ENCODE results near the gene FILIP1L. TPM values are rescaled to one million over a fixed set of nuclear protein-coding genes. Genes with fewer than 3 reads are reported as not detected.

FILIP1L gene
- total RNA-seq, 1 experiment from 2014 or later = 0.17 TPM

GRCh38 chr3:99970198-99970597 lies 144.1 kb downstream of the FILIP1L start:
- Histone ChIP-seq H3K4me3 (replicated peaks in 1 of 2; ENCODE audit: low read depth in 1 of 2, low read length in 2 of 2) (no peak overlapping the region), H3K4me1 (ENCODE audit: control insufficient read depth in 1 of 2, insufficient read depth in 2 of 2, low read length in 2 of 2) (no peaks in the 10 kb centered on the region), H3K27ac (ENCODE audit: low read depth, low read length) (no peak overlapping the region), H3K79me2 (ENCODE audit: insufficient read depth, low read length) (no peaks in the 10 kb centered on the region), H3K9ac (ENCODE audit: low read length) (no peak overlapping the region), H2AFZ (ENCODE audit: low read depth, low read length, poor library complexity, severe bottlenecking) (no peak overlapping the region), H3K9me3 (ENCODE audit: control insufficient read depth in 1 of 2, insufficient read depth in 1 of 2, low read depth in 1 of 2, low read length in 2 of 2) (no peaks in the 10 kb centered on the region), H3K36me3 (ENCODE audit: control insufficient read depth in 1 of 2, insufficient read depth in 2 of 2, low read length in 2 of 2) (no peaks in the 10 kb centered on the region), H3K27me3 (ENCODE audit: insufficient read depth, low read length) (no peaks in the 10 kb centered on the region), H4K20me1 (ENCODE audit: insufficient read depth) (no peaks in the 10 kb centered on the region), H3K9me2 (ENCODE audit: insufficient read depth) (no peaks in the 10 kb centered on the region), H3K4me2 (ENCODE audit: low read length) (no peak overlapping the region)
- no peak for DNase-seq (ENCODE audit: low read depth, low spot score)
- BruUV-seq (replicated peaks) = no TSS peak
- ChIA-PET RAD21 (ENCODE audit: low non-redundant PET in 1 of 2, low total read pairs in 2 of 2, uncharacterized antibody in 2 of 2, unreplicated experiment in 2 of 2) (no interaction called here), POLR2A (no interaction called here), CTCF (no interaction called here)
- TF ChIP-seq FOSL1 (IDR thresholded peaks at IDR 0.05; ENCODE audit: low read depth) = no peak
- no peak for ATAC-seq
- intact Hi-C loops (cut with micrococcal nuclease) = no loop called here

- no peaks in the 10 kb centered on the region for H3K79me2 ChIP-seq (ENCODE audit: insufficient read depth, low read length)
- no peak overlapping the region for H3K27ac ChIP-seq (ENCODE audit: low read depth, low read length)
- CTCF ChIA-PET = no interaction called here
- H3K27me3 ChIP-seq (ENCODE audit: insufficient read depth, low read length) = no peaks in the 10 kb centered on the region
- no peak overlapping the region for H3K4me3 ChIP-seq (replicated peaks in 1 of 2; ENCODE audit: low read depth in 1 of 2, low read length in 2 of 2)
- no peak for ATAC-seq
- H3K9me3 ChIP-seq (ENCODE audit: control insufficient read depth in 1 of 2, insufficient read depth in 1 of 2, low read depth in 1 of 2, low read length in 2 of 2) = no peaks in the 10 kb centered on the region
- no peaks in the 10 kb centered on the region for H3K4me1 ChIP-seq (ENCODE audit: control insufficient read depth in 1 of 2, insufficient read depth in 2 of 2, low read length in 2 of 2)
- RAD21 ChIA-PET (ENCODE audit: low non-redundant PET in 1 of 2, low total read pairs in 2 of 2, uncharacterized antibody in 2 of 2, unreplicated experiment in 2 of 2) = no interaction called here
- POLR2A ChIA-PET = no interaction called here
- no peaks in the 10 kb centered on the region for H4K20me1 ChIP-seq (ENCODE audit: insufficient read depth)
- no peaks in the 10 kb centered on the region for H3K9me2 ChIP-seq (ENCODE audit: insufficient read depth)
- no peak overlapping the region for H3K4me2 ChIP-seq (ENCODE audit: low read length)
- no peak for DNase-seq (ENCODE audit: low read depth, low spot score)
- no peak overlapping the region for H2AFZ ChIP-seq (ENCODE audit: low read depth, low read length, poor library complexity, severe bottlenecking)
- no peaks in the 10 kb centered on the region for H3K36me3 ChIP-seq (ENCODE audit: control insufficient read depth in 1 of 2, insufficient read depth in 2 of 2, low read length in 2 of 2)
- intact Hi-C loops (cut with micrococcal nuclease) = no loop called here
- no TSS peak for BruUV-seq (replicated peaks)
- no peak overlapping the region for H3K9ac ChIP-seq (ENCODE audit: low read length)
- TF ChIP-seq RAD21 (IDR thresholded peaks at IDR 0.05; ENCODE audit: low read depth) (no peak), YY1 (IDR thresholded peaks at IDR 0.05; ENCODE audit: extremely low read depth, insufficient replicate concordance, low read depth, low read length) (no peak), EZH2phosphoT487 (IDR thresholded peaks at IDR 0.05; ENCODE audit: borderline replicate concordance) (no peak), REST (IDR thresholded peaks at IDR 0.05; ENCODE audit: low read depth) (no peak), TCF7L2 (IDR thresholded peaks at IDR 0.05; ENCODE audit: borderline replicate concordance, extremely low read depth, insufficient read depth, insufficient read length) (no peak), CBX3 (IDR thresholded peaks at IDR 0.05; ENCODE audit: low read depth) (no peak), ZFX (IDR thresholded peaks at IDR 0.05) (no peak), CEBPB (IDR thresholded peaks at IDR 0.05; ENCODE audit: low read depth) (no peak), ATF3 (IDR thresholded peaks at IDR 0.05) (no peak), ZBTB33 (IDR thresholded peaks at IDR 0.05; ENCODE audit: extremely low read depth, insufficient replicate concordance, low read length) (no peak), SIN3A (IDR thresholded peaks at IDR 0.05; ENCODE audit: low read depth) (no peak), JUND (IDR thresholded peaks at IDR 0.05) (no peak), ELF1 (IDR thresholded peaks at IDR 0.05; ENCODE audit: borderline replicate concordance, low read depth) (no peak), MAX (IDR thresholded peaks at IDR 0.05) (no peak), POLR2AphosphoS5 (IDR thresholded peaks at IDR 0.05; ENCODE audit: low read depth, low read length) (no peak), SP1 (IDR thresholded peaks at IDR 0.05; ENCODE audit: low read depth) (no peak), EZH2 (IDR thresholded peaks at IDR 0.05) (no peak)
Measured at GRCh38 chr3:99969136-99969535, 145.2 kb downstream of the FILIP1L start.

Measured in HCT116 (cell line).